ENCODE data around the gene PDSS2.

- TF ChIP-seq EP300 (conservative IDR thresholded peaks at IDR 0.05; ENCODE audit: poor library complexity, severe bottlenecking) (no peak), POLR2AphosphoS5 (IDR thresholded peaks at IDR 0.05) (no peak), SMC3 (conservative IDR thresholded peaks at IDR 0.05; ENCODE audit: poor library complexity) (no peak), RAD21 (conservative IDR thresholded peaks at IDR 0.05) (no peak), TAF1 (IDR thresholded peaks at IDR 0.05; ENCODE audit: low read depth) (no peak), REST (IDR thresholded peaks at IDR 0.05; ENCODE audit: borderline replicate concordance) (no peak)
- TF ChIP-seq, protein P1, sequence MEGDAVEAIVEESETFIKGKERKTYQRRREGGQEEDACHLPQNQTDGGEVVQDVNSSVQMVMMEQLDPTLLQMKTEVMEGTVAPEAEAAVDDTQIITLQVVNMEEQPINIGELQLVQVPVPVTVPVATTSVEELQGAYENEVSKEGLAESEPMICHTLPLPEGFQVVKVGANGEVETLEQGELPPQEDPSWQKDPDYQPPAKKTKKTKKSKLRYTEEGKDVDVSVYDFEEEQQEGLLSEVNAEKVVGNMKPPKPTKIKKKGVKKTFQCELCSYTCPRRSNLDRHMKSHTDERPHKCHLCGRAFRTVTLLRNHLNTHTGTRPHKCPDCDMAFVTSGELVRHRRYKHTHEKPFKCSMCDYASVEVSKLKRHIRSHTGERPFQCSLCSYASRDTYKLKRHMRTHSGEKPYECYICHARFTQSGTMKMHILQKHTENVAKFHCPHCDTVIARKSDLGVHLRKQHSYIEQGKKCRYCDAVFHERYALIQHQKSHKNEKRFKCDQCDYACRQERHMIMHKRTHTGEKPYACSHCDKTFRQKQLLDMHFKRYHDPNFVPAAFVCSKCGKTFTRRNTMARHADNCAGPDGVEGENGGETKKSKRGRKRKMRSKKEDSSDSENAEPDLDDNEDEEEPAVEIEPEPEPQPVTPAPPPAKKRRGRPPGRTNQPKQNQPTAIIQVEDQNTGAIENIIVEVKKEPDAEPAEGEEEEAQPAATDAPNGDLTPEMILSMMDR (IDR thresholded peaks at IDR 0.05; ENCODE audit: poor library complexity, severe bottlenecking): no peak
Observed at GRCh38 chr6:107411161-107411560, 48.2 kb downstream of the PDSS2 start.
